Caco-2 (cell line): ENCODE measurements around the gene CEP164. TPM values are rescaled to one million over a fixed set of nuclear protein-coding genes. Genes with fewer than 3 reads are reported as not detected.

ENCODE experiments used
- BruUV-seq: library from RNA; stranded (reverse); fragments of 400-500 nt; replicated peaks from 2 replicates; lab custom pipeline; 2021; lab: Mats Ljungman, UMichigan
- CTCF ChIA-PET: fragments of 300-600 bp; sonication (Branson Sonifier 250); formaldehyde crosslinking; loops from one replicate; lab custom pipeline; 2022; ENCODE audit warnings: antibody characterized with exemption; lab: Charles Lee
- POLR2A ChIA-PET: fragments of 300-600 bp; sonication (Branson Sonifier 250); formaldehyde crosslinking; loops from one replicate; lab custom pipeline; 2022; ENCODE audit warnings: antibody characterized with exemption; lab: Charles Lee
- DNase-seq, 2 experiments: peaks; one replicate each; pipeline versions ENCODE4 v3.0.0 to v3.0.0-alpha.2; 2020 to 2022
- H3K27me3 ChIP-seq: replicated peaks from 2 replicates; pipeline ENCODE4 v1.6.0; 2011; ENCODE audit warnings: low read length; ENCODE audit not compliant: control insufficient read depth, insufficient read depth
- H3K36me3 ChIP-seq: 2 replicates; pipeline ENCODE4 v1.5.1; 2011; ENCODE audit warnings: low read length; ENCODE audit not compliant: control insufficient read depth, insufficient read depth
- H3K4me1 ChIP-seq: fragments of 250-450 bp; sonication (Bioruptor Pico); 2 replicates; pipeline ENCODE4 v1.5.1; 2020; ENCODE audit warnings: mild to moderate bottlenecking
- H3K4me3 ChIP-seq: 2 replicates; pipeline ENCODE4 v1.5.1; 2011; ENCODE audit warnings: low read depth, mild to moderate bottlenecking, control low read depth, low read length
- H3K9me3 ChIP-seq: fragments of 250-450 bp; sonication (Bioruptor Pico); 2 replicates; pipeline ENCODE4 v1.5.1; 2020; ENCODE audit warnings: mild to moderate bottlenecking, moderate library complexity
- H3K27ac Mint-ChIP-seq: one replicate; pipeline ENCODE4 v1.8.0; 2022; ENCODE audit warnings: mixed read lengths; ENCODE audit not compliant: unreplicated experiment
- H3K27me3 Mint-ChIP-seq: one replicate; pipeline ENCODE4 v1.8.0; 2022; ENCODE audit warnings: mixed read lengths; ENCODE audit not compliant: insufficient read depth, unreplicated experiment
- H3K36me3 Mint-ChIP-seq: one replicate; pipeline ENCODE4 v1.8.0; 2022; ENCODE audit warnings: mild to moderate bottlenecking, mixed read lengths; ENCODE audit not compliant: insufficient read depth, unreplicated experiment
- H3K4me1 Mint-ChIP-seq: one replicate; pipeline ENCODE4 v1.8.0; 2022; ENCODE audit warnings: low read depth, mixed read lengths; ENCODE audit not compliant: unreplicated experiment
- H3K4me3 Mint-ChIP-seq: one replicate; pipeline ENCODE4 v1.8.0; 2022; ENCODE audit warnings: mild to moderate bottlenecking, moderate library complexity, mixed read lengths; ENCODE audit not compliant: unreplicated experiment
- H3K9me3 Mint-ChIP-seq: one replicate; pipeline ENCODE4 v1.8.0; 2022; ENCODE audit warnings: mixed read lengths; ENCODE audit not compliant: unreplicated experiment
- intact Hi-C: fragments of 100-400 bp; cut with micrococcal nuclease; formaldehyde crosslinking; loops from one replicate; pipeline ENCODE4 v1.10.0; 2022; ENCODE audit not compliant: unreplicated experiment
- total RNA-seq: library from RNA; stranded (reverse); gene quantifications from 2 replicates; pipeline ENCODE4 v1.2.3, GENCODE V29; 2022
- TF ChIP-seq, protein P1 (sequence below), 2 experiments: fragments of 200-600 bp in 1 of 2; IDR thresholded peaks; 1 replicate in 1 of 2; 2 replicates in 1 of 2; pipeline versions ENCODE4 v1.5.1 to v1.8.0; 2011 to 2022; ENCODE audit warnings: antibody characterized with exemption in 1 of 2, control low read depth in 1 of 2, inconsistent platforms in 1 of 2, low read depth in 1 of 2, low read length in 1 of 2, mild to moderate bottlenecking in 1 of 2, moderate library complexity in 1 of 2; ENCODE audit not compliant: insufficient read depth in 1 of 2, severe bottlenecking in 1 of 2, unreplicated experiment in 1 of 2

CEP164 gene
- total RNA-seq, 1 experiment from 2014 or later, result 48.9 TPM

DNA sequence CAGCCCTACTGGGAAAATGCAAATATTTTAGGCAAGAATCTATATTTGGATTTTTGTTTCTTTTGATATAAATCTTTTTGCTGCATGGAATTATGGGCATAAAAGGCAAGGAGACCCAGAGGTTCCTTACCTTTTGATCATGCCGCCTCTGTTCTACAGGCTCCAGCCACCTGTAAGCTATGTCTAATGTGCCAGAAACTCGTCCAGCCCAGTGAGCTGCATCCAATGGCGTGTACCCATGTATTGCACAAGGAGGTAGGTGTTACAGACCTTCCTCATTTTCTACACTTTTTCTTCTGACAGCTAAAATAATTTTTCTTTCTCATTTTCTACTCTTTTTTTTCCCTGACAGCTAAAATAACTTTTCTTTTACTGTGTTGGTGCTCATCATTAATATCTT, 44.7 kb upstream of the CEP164 start:
- no peaks in the 10 kb centered on the region for H3K27me3 ChIP-seq
- H3K9me3 ChIP-seq, result no peaks in the 10 kb centered on the region
- intact Hi-C loops, result no loop called here
- Mint-ChIP-seq H3K9me3 (no peaks in the 10 kb centered on the region), H3K36me3 (peaks cover 31% of the 10 kb centered on the region), H3K4me3 (no peak overlapping the region), H3K27ac (no peak overlapping the region), H3K27me3 (no peaks in the 10 kb centered on the region), H3K4me1 (peaks cover 7% of the 10 kb centered on the region)
- TF ChIP-seq, protein P1, sequence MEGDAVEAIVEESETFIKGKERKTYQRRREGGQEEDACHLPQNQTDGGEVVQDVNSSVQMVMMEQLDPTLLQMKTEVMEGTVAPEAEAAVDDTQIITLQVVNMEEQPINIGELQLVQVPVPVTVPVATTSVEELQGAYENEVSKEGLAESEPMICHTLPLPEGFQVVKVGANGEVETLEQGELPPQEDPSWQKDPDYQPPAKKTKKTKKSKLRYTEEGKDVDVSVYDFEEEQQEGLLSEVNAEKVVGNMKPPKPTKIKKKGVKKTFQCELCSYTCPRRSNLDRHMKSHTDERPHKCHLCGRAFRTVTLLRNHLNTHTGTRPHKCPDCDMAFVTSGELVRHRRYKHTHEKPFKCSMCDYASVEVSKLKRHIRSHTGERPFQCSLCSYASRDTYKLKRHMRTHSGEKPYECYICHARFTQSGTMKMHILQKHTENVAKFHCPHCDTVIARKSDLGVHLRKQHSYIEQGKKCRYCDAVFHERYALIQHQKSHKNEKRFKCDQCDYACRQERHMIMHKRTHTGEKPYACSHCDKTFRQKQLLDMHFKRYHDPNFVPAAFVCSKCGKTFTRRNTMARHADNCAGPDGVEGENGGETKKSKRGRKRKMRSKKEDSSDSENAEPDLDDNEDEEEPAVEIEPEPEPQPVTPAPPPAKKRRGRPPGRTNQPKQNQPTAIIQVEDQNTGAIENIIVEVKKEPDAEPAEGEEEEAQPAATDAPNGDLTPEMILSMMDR (IDR thresholded peaks at IDR 0.05; ENCODE audit: insufficient read depth in 1 of 2, low read depth in 1 of 2, low read length in 1 of 2, severe bottlenecking in 1 of 2, unreplicated experiment in 1 of 2), result no peak
- BruUV-seq, result no TSS peak
- CTCF ChIA-PET, result no interaction called here
- peaks cover 4% of the 10 kb centered on the region; the same call in 1 of the 2 replicates for H3K36me3 ChIP-seq
- no peak overlapping the region for H3K4me3 ChIP-seq
- POLR2A ChIA-PET, result no interaction called here
- no peak for DNase-seq
- H3K4me1 ChIP-seq, result peaks cover 17% of the 10 kb centered on the region

DNA sequence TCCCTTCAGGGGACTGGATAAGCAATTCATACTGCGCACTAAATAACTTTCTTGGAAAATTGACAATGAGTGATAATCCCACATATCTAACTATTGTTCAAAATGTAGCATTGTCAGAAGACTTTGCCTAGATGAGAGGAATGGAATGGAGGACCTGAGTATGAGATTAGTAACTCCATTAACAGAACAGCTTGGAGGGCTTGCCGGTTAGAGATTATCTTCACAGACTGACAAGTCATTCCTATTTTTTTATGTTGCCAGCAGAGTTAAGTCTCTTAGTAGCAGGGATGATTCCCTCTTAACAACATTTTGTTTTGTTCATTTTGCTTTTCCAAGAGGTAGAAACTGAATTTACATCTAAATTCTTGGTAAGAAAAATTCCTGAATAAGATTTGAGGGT, 43.6 kb upstream of the CEP164 start:
- no peaks in the 10 kb centered on the region for H3K27me3 ChIP-seq
- no peak overlapping the region for H3K27ac Mint-ChIP-seq
- intact Hi-C loops, result no loop called here
- BruUV-seq, result no TSS peak
- H3K4me1 Mint-ChIP-seq, result peaks cover 7% of the 10 kb centered on the region
- H3K4me3 Mint-ChIP-seq, result no peak overlapping the region
- H3K36me3 Mint-ChIP-seq, result peaks cover 31% of the 10 kb centered on the region
- no peak overlapping the region for H3K4me3 ChIP-seq
- H3K27me3 Mint-ChIP-seq, result no peaks in the 10 kb centered on the region
- POLR2A ChIA-PET, result no interaction called here
- peaks cover 4% of the 10 kb centered on the region; the same call in 1 of the 2 replicates for H3K36me3 ChIP-seq
- H3K4me1 ChIP-seq, result peaks cover 12% of the 10 kb centered on the region
- TF ChIP-seq, protein P1 (IDR thresholded peaks at IDR 0.05; ENCODE audit: insufficient read depth in 1 of 2, low read depth in 1 of 2, low read length in 1 of 2, severe bottlenecking in 1 of 2, unreplicated experiment in 1 of 2), result no peak
- H3K9me3 Mint-ChIP-seq, result no peaks in the 10 kb centered on the region
- CTCF ChIA-PET, result no interaction called here
- no peaks in the 10 kb centered on the region for H3K9me3 ChIP-seq
- DNase-seq, result no peak

DNA sequence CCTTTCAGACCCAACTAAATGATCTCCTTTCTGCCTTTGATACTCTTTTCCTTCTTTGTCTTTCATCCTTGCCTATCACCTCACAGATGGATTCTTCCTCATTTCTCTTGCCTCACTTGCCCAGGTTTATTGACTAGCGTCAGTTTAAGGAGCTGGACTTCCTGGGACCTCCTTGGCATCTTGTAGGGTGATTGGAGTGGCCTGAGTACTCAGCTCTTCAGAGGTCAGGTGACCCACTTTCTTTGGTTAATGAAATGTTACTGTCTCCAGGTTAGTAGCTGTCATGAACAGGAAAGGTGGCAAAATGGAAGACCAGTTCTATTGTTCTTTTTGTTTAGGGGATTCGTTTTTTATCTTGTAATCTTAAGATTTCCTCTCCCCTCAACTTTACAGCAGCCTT, 41.1 kb upstream of the CEP164 start:
- Mint-ChIP-seq H3K27ac (no peak overlapping the region), H3K36me3 (peaks cover 34% of the 10 kb centered on the region), H3K27me3 (no peaks in the 10 kb centered on the region), H3K4me3 (no peak overlapping the region), H3K4me1 (no peaks in the 10 kb centered on the region), H3K9me3 (no peaks in the 10 kb centered on the region)
- no peak for DNase-seq
- peaks cover 4% of the 10 kb centered on the region for H3K36me3 ChIP-seq
- POLR2A ChIA-PET, result no interaction called here
- CTCF ChIA-PET, result interaction anchor here (1.4 kb wide), 1 partner anchor 9 kb away, joined by 4 read pairs; no protein-coding TSS in a partner anchor
- H3K4me3 ChIP-seq, result no peak overlapping the region
- TF ChIP-seq, protein P1 (IDR thresholded peaks at IDR 0.05; ENCODE audit: insufficient read depth in 1 of 2, low read depth in 1 of 2, low read length in 1 of 2, severe bottlenecking in 1 of 2, unreplicated experiment in 1 of 2), result no peak
- H3K4me1 ChIP-seq, result no peaks in the 10 kb centered on the region
- no peaks in the 10 kb centered on the region for H3K9me3 ChIP-seq
- H3K27me3 ChIP-seq, result no peaks in the 10 kb centered on the region
- no TSS peak for BruUV-seq
- intact Hi-C loops, result no loop called here
